Smooth muscle cell (in vitro differentiated cells): ENCODE measurements around the gene OR13G1. TPM values are rescaled to one million over a fixed set of nuclear protein-coding genes. Genes with fewer than 3 reads are reported as not detected.
"Not testable (repeated sequence)": the region's sequence is repeated elsewhere in the genome, so short reads cannot be mapped to it uniquely, and the experiment has no call there.

Experiments used
- DNase-seq: peaks from one replicate; lab custom pipeline; 2025; ENCODE audit not compliant: unreplicated experiment; lab: John Stamatoyannopoulos, UW
- H2AFZ ChIP-seq: fragments of 200-600 bp; sonication (generic); 2 replicates; pipeline ENCODE4 v1.6.0; 2016; ENCODE audit warnings: antibody characterized with exemption, low read depth, mild to moderate bottlenecking
- H3F3A ChIP-seq: fragments of 200-600 bp; sonication (generic); 2 replicates; pipeline ENCODE4 v1.6.0; 2017; ENCODE audit warnings: antibody characterized with exemption, low read depth
- H3K27ac ChIP-seq: fragments of 200-600 bp; sonication (generic); 2 replicates; pipeline ENCODE4 v1.5.1; 2016; ENCODE audit warnings: low read depth, mild to moderate bottlenecking
- H3K27me3 ChIP-seq: fragments of 200-600 bp; sonication (generic); 2 replicates; pipeline ENCODE4 v1.6.1; 2016; ENCODE audit warnings: low read depth, mild to moderate bottlenecking
- H3K36me3 ChIP-seq: fragments of 200-600 bp; sonication (generic); 2 replicates; pipeline ENCODE4 v1.5.1; 2016; ENCODE audit warnings: low read depth
- H3K4me1 ChIP-seq: fragments of 200-600 bp; sonication (generic); 2 replicates; pipeline ENCODE4 v1.5.1; 2016; ENCODE audit warnings: low read depth
- H3K4me2 ChIP-seq: fragments of 200-600 bp; sonication (generic); 2 replicates; pipeline ENCODE4 v1.6.0; 2016; ENCODE audit warnings: mild to moderate bottlenecking
- H3K4me3 ChIP-seq: fragments of 200-600 bp; sonication (generic); 2 replicates; pipeline ENCODE4 v1.5.1; 2016; ENCODE audit warnings: mild to moderate bottlenecking
- H3K79me2 ChIP-seq: fragments of 200-600 bp; sonication (generic); 2 replicates; pipeline ENCODE4 v1.6.0; 2016; ENCODE audit warnings: low read depth, mild to moderate bottlenecking
- H3K9ac ChIP-seq: fragments of 200-600 bp; sonication (generic); 2 replicates; pipeline ENCODE4 v1.6.0; 2016; ENCODE audit warnings: low read depth
- H3K9me3 ChIP-seq: fragments of 200-600 bp; sonication (generic); replicated peaks from 2 replicates; pipeline ENCODE4 v1.5.1; 2016; ENCODE audit warnings: low read depth
- H4K20me1 ChIP-seq: fragments of 200-600 bp; sonication (generic); 2 replicates; pipeline ENCODE4 v1.6.0; 2016; ENCODE audit warnings: low read depth
- CTCF ChIP-seq: fragments of 200-600 bp; sonication (generic); IDR thresholded peaks from 2 replicates; pipeline ENCODE4 v1.5.1; 2017; ENCODE audit warnings: borderline replicate concordance, mild to moderate bottlenecking, antibody characterized with exemption; ENCODE audit not compliant: insufficient read depth, poor library complexity, severe bottlenecking
- WGBS: methylation state at CpG from one replicate; pipeline ENCODE4 v1.1.7; 2016; ENCODE audit warnings: low lambda C conversion rate; 5-methylcytosine and 5-hydroxymethylcytosine counted together
- polyA plus RNA-seq: library from polyadenylated mRNA; unstranded; fragments of >200 nt; fragmentation: Nextera tagmentation; extraction: Ambion mirVana; gene quantifications from 2 replicates; pipeline ENCODE4 v1.2.1, GENCODE V29; 2016
- total RNA-seq: library from RNA; depleted of rRNA; stranded (reverse); fragments of >200 nt; gene quantifications from 2 replicates; pipeline ENCODE4 v1.2.3, GENCODE V29; 2014

Gene OR13G1, protein sequence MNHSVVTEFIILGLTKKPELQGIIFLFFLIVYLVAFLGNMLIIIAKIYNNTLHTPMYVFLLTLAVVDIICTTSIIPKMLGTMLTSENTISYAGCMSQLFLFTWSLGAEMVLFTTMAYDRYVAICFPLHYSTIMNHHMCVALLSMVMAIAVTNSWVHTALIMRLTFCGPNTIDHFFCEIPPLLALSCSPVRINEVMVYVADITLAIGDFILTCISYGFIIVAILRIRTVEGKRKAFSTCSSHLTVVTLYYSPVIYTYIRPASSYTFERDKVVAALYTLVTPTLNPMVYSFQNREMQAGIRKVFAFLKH
- total RNA-seq (not detected in 2 replicates), polyA plus RNA-seq (not detected in 2 replicates)

- Histone ChIP-seq H2AFZ (no peak within 1 kb of the TSS), H3K9me3 (no peaks in the 10 kb centered on the region), H3K36me3 (no peaks in the 10 kb centered on the region), H4K20me1 (no peaks in the 10 kb centered on the region), H3K27ac (no peak within 1 kb of the TSS), H3K4me1 (no peaks in the 10 kb centered on the region), H3K4me3 (no peak within 1 kb of the TSS), H3K79me2 (no peaks in the 10 kb centered on the region), H3K27me3 (no peaks in the 10 kb centered on the region), H3K4me2 (no peak within 1 kb of the TSS), H3F3A (no peaks in the 10 kb centered on the region), H3K9ac (no peak within 1 kb of the TSS)
- DNase-seq = no peak
- no peak for TF ChIP-seq CTCF
- WGBS = 65% methylated on average over 1 of the region's 1 CpG
Observed at GRCh38 chr1:247679639-247680038, at the start of gene OR13G1. Gene OR13G1 (minus strand): TSS chr1:247679739. CDS start chr1:247673041, 6,698 bp downstream.

DNA sequence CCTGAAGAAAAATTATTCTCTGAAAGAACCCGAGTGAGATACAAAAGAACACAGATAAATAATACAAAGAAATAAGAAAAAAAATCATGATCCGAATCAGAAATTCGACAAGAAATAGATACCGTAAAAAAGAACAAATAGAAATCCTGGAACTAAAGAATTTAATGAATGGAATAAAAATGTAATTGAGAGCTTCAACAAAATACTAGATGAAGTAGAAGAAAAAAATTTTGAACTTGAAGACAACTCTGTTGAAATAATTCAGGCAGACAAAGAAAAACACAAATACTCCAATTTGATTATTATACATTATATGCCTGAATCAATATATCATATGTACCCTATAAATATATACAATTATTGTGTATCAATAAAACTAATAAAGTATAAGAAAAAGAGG lies 41.7 kb upstream of the OR13G1 start:
- H3K36me3 ChIP-seq = no peaks in the 10 kb centered on the region
- no peak for TF ChIP-seq CTCF
- H3K4me1 ChIP-seq = no peaks in the 10 kb centered on the region
- H3K79me2 ChIP-seq = no peaks in the 10 kb centered on the region
- no peaks in the 10 kb centered on the region for H3F3A ChIP-seq
- H3K27ac ChIP-seq = no peak overlapping the region
- H3K27me3 ChIP-seq = no peaks in the 10 kb centered on the region
- H3K4me3 ChIP-seq = no peak overlapping the region
- no peak for DNase-seq
- 80% methylated on average over 4 of the region's 4 CpGs for WGBS
- H4K20me1 ChIP-seq = no peaks in the 10 kb centered on the region
- H3K4me2 ChIP-seq = no peak overlapping the region
- no peak overlapping the region for H3K9ac ChIP-seq
- no peak overlapping the region for H2AFZ ChIP-seq
- peaks cover 7% of the 10 kb centered on the region for H3K9me3 ChIP-seq

DNA sequence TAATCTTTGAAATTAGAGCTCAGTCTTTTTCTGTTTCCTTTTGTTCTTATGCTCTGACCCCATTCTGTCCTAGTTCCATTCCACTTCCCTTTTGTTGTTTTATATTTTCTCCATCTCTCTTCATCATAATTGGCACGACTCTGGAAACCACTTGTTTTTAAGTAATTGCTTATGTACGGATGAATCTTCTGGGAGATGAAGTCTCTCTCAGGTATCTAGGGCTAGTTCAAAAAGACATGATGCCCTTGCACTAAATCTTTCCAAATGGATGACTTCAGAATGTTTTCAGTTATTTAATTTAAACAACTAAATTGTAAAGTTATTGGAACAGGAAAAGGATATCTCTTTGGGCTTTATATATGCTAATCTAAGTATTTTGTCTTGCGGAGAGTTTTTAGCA lies 37.0 kb upstream of the OR13G1 start, which contains the start of gene OR6F1:
TSS of gene OR6F1 (minus strand) at position 101 of the 400 bp plus-strand sequence. CDS start 3,891 bp downstream, outside the sequence.
- peaks cover 12% of the 10 kb centered on the region for H3K9me3 ChIP-seq
- TF ChIP-seq CTCF = no peak
- H3F3A ChIP-seq = no peaks in the 10 kb centered on the region
- 78% methylated on average over 3 of the region's 3 CpGs for whole genome bisulfite sequencing
- no peak within 1 kb of the TSS for H3K4me3 ChIP-seq
- no peak within 1 kb of the TSS for H3K4me2 ChIP-seq
- no peaks in the 10 kb centered on the region for H3K36me3 ChIP-seq
- H3K4me1 ChIP-seq = no peaks in the 10 kb centered on the region
- DNase-seq = no peak
- no peaks in the 10 kb centered on the region for H3K79me2 ChIP-seq
- no peak within 1 kb of the TSS for H3K9ac ChIP-seq
- H4K20me1 ChIP-seq = no peaks in the 10 kb centered on the region
- no peak within 1 kb of the TSS for H2AFZ ChIP-seq
- no peak within 1 kb of the TSS for H3K27ac ChIP-seq
- H3K27me3 ChIP-seq = no peaks in the 10 kb centered on the region

- no peaks in the 10 kb centered on the region for H3K4me1 ChIP-seq
- H3K9ac ChIP-seq = no peak overlapping the region
- no peaks in the 10 kb centered on the region for H3K27me3 ChIP-seq
- no peak for TF ChIP-seq CTCF
- H3K9me3 ChIP-seq = peaks cover 9% of the 10 kb centered on the region
- no peak overlapping the region for H3K4me3 ChIP-seq
- H4K20me1 ChIP-seq = no peaks in the 10 kb centered on the region
- no peak overlapping the region for H3K27ac ChIP-seq
- H3F3A ChIP-seq = no peaks in the 10 kb centered on the region
- no peaks in the 10 kb centered on the region for H3K36me3 ChIP-seq
- no peak overlapping the region for H3K4me2 ChIP-seq
- 86% methylated on average over 7 of the region's 7 CpGs for WGBS
- no peak overlapping the region for H2AFZ ChIP-seq
- no peak for DNase-seq
- no peaks in the 10 kb centered on the region for H3K79me2 ChIP-seq
Observed at GRCh38 chr1:247713753-247714152, 34.2 kb upstream of the OR13G1 start.

DNA sequence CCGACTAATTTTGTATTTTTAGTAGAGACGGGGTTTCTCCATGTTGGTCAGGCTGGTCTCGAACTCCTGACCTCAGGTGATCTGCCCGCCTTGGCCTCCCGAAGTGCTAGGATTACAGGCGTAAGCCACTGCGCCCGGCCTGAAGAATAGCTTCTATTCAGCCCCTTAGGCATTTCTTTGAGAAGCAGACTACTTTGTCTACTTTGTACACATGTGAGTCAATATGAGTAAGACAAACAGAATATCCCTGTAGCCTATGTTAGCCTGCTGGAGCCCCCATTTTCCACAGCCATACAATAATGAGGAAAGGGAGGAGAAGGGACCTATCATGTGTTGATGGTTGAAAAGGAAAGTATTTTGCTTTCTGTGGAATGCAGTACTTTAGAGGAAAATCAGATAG lies 31.1 kb upstream of the OR13G1 start:
- H3K4me2 ChIP-seq, H3K4me3 ChIP-seq, DNase-seq, H3K4me1 ChIP-seq, H3K27me3 ChIP-seq, H3K9me3 ChIP-seq, H3K9ac ChIP-seq, H3F3A ChIP-seq, H3K27ac ChIP-seq, H3K36me3 ChIP-seq, H3K79me2 ChIP-seq, H4K20me1 ChIP-seq, H2AFZ ChIP-seq: not testable (repeated sequence)
- 81% methylated on average over 8 of the region's 8 CpGs for WGBS
